H1 (cell line): ENCODE data around the gene NFKBIE. TPM values are rescaled to one million over a fixed set of nuclear protein-coding genes. Genes with fewer than 3 reads are reported as not detected.

Source experiments
- CTCF ChIA-PET: fragments of 300-600 bp; sonication (Branson Sonifier 250); formaldehyde crosslinking; loops from one replicate; lab custom pipeline; 2021; ENCODE audit not compliant: partially characterized antibody; lab: Charles Lee
- POLR2A ChIA-PET: fragments of 300-600 bp; sonication (Branson Sonifier 250); formaldehyde crosslinking; loops from one replicate; lab custom pipeline; 2021; ENCODE audit warnings: inconsistent platforms; ENCODE audit not compliant: partially characterized antibody; lab: Charles Lee
- DNase-seq, 2 experiments: peaks; one replicate each; pipeline versions ENCODE4 v3.0.0 to v3.0.0-alpha.2; 2010 to 2022; ENCODE audit warnings: low spot score in 2 of 2, low read depth in 1 of 2, mixed read lengths in 1 of 2
- FAIRE-seq: peaks from 2 replicates; lab custom pipeline; 2011; peaks lifted over from hg19 to GRCh38; lab: Jason Lieb, UNC
- H2AFZ ChIP-seq: 2 replicates; pipeline ENCODE4 v1.8.1; 2012; ENCODE audit warnings: low read length, inconsistent platforms
- H2AK5ac ChIP-seq: 2 replicates; pipeline ENCODE4 v1.6.1; 2013; ENCODE audit warnings: low read depth, low read length
- H2BK120ac ChIP-seq: replicated peaks from 2 replicates; pipeline ENCODE3; 2013; ENCODE audit warnings: low read depth, low read length, inconsistent platforms
- H2BK12ac ChIP-seq: 2 replicates; pipeline ENCODE4 v1.6.1; 2013; ENCODE audit warnings: low read depth, low read length
- H2BK15ac ChIP-seq: 2 replicates; pipeline ENCODE4 v1.6.1; 2013; ENCODE audit warnings: low read length
- H2BK20ac ChIP-seq: 2 replicates; pipeline ENCODE4 v1.6.1; 2013; ENCODE audit warnings: low read length
- H2BK5ac ChIP-seq: 2 replicates; pipeline ENCODE4 v1.6.1; 2013; ENCODE audit warnings: low read depth, low read length
- H3K14ac ChIP-seq: 2 replicates; pipeline ENCODE4 v1.6.1; 2013; ENCODE audit warnings: inconsistent platforms; ENCODE audit not compliant: insufficient read length
- H3K18ac ChIP-seq: 2 replicates; pipeline ENCODE4 v1.6.1; 2013; ENCODE audit warnings: low read length; ENCODE audit errors: extremely low read depth
- H3K23ac ChIP-seq: 2 replicates; pipeline ENCODE4 v1.6.1; 2013; ENCODE audit warnings: inconsistent platforms; ENCODE audit not compliant: insufficient read length
- H3K23me2 ChIP-seq: 2 replicates; pipeline ENCODE4 v1.6.1; 2013; ENCODE audit warnings: low read depth, low read length
- H3K27ac ChIP-seq: 2 replicates; pipeline ENCODE4 v1.6.1; 2011; ENCODE audit warnings: low read depth, low read length, inconsistent platforms
- H3K27me3 ChIP-seq, 4 experiments: replicated peaks in 1 of 4; 1 replicate in 1 of 4; 2 replicates in 3 of 4; pipeline versions ENCODE4 v1.6.1 to v1.8.1; 2011 to 2013; ENCODE audit warnings: low read length in 3 of 4, mild to moderate bottlenecking in 3 of 4, inconsistent platforms in 2 of 4, mixed read lengths in 2 of 4, moderate library complexity in 1 of 4; ENCODE audit not compliant: control insufficient read depth in 3 of 4, insufficient read depth in 3 of 4; ENCODE audit errors: extremely low read depth in 1 of 4
- H3K36me3 ChIP-seq, 4 experiments: 2 replicates each; pipeline versions ENCODE4 v1.6.1 to v1.8.1; 2011 to 2013; ENCODE audit warnings: mild to moderate bottlenecking in 4 of 4, low read length in 3 of 4, moderate library complexity in 2 of 4, control low read depth in 1 of 4, inconsistent platforms in 1 of 4; ENCODE audit not compliant: insufficient read depth in 4 of 4, control insufficient read depth in 2 of 4
- H3K4ac ChIP-seq: replicated peaks from 2 replicates; pipeline ENCODE3; 2013; ENCODE audit warnings: low read length, low read depth, mixed read lengths, inconsistent platforms; ENCODE audit not compliant: insufficient read length
- H3K4me1 ChIP-seq, 4 experiments: replicated peaks in 1 of 4; 1 replicate in 1 of 4; 2 replicates in 3 of 4; pipeline versions ENCODE4 v1.6.1 to v1.8.1; 2011 to 2013; ENCODE audit warnings: low read length in 3 of 4, inconsistent platforms in 2 of 4, mixed read lengths in 1 of 4; ENCODE audit not compliant: insufficient read depth in 4 of 4, control insufficient read depth in 3 of 4
- H3K4me2 ChIP-seq, 2 experiments: 2 replicates each; pipeline versions ENCODE4 v1.6.1 to v1.8.1; 2011 to 2013; ENCODE audit warnings: low read depth in 2 of 2, low read length in 2 of 2, control low read depth in 1 of 2, inconsistent platforms in 1 of 2, mild to moderate bottlenecking in 1 of 2; ENCODE audit not compliant: insufficient read depth in 1 of 2
- H3K4me3 ChIP-seq, 4 experiments: fragments of 200-600, 300-600 bp in 1 of 4; sonication (generic), shearing (Covaris generic), sonication (Bioruptor Twin) in 1 of 4; 2 replicates each; pipeline versions ENCODE4 v1.5.1 to v1.8.1; 2011 to 2016; ENCODE audit warnings: low read length in 4 of 4, low read depth in 3 of 4, control low read depth in 2 of 4, inconsistent platforms in 2 of 4, mild to moderate bottlenecking in 2 of 4, mixed read lengths in 1 of 4, moderate library complexity in 1 of 4; ENCODE audit not compliant: insufficient read depth in 2 of 4; ENCODE audit errors: extremely low read depth in 1 of 4
- H3K56ac ChIP-seq: replicated peaks from 2 replicates; pipeline ENCODE3; 2013; ENCODE audit warnings: low read depth, mild to moderate bottlenecking, mixed read lengths, low read length, inconsistent platforms; ENCODE audit not compliant: insufficient read length
- H3K79me1 ChIP-seq: 2 replicates; pipeline ENCODE4 v1.6.1; 2013; ENCODE audit warnings: low read depth, low read length, control low read depth
- H3K79me2 ChIP-seq, 2 experiments: 2 replicates each; pipeline versions ENCODE4 v1.6.1 to v1.8.1; 2012 to 2013; ENCODE audit warnings: low read length in 2 of 2, mild to moderate bottlenecking in 2 of 2, inconsistent platforms in 1 of 2; ENCODE audit not compliant: insufficient read depth in 2 of 2, control insufficient read depth in 1 of 2
- H3K9ac ChIP-seq, 4 experiments: replicated peaks in 1 of 4; 1 replicate in 1 of 4; 2 replicates in 3 of 4; pipeline versions ENCODE4 v1.6.1 to v1.8.1; 2011 to 2013; ENCODE audit warnings: low read depth in 3 of 4, low read length in 3 of 4, control low read depth in 2 of 4, mild to moderate bottlenecking in 2 of 4, moderate library complexity in 2 of 4, inconsistent platforms in 1 of 4; ENCODE audit errors: extremely low read depth in 1 of 4
- H3K9me3 ChIP-seq, 2 experiments: 2 replicates each; pipeline versions ENCODE4 v1.6.1 to v1.8.1; 2012 to 2013; ENCODE audit warnings: mild to moderate bottlenecking in 2 of 2, moderate library complexity in 2 of 2, control low read depth in 1 of 2, inconsistent platforms in 1 of 2, low read depth in 1 of 2, low read length in 1 of 2, mixed read lengths in 1 of 2; ENCODE audit not compliant: insufficient read depth in 2 of 2
- H4K20me1 ChIP-seq, 2 experiments: replicated peaks in 1 of 2; 2 replicates each; pipeline versions ENCODE3 to v1.8.1; 2011 to 2013; ENCODE audit warnings: inconsistent platforms in 2 of 2, low read length in 2 of 2, mild to moderate bottlenecking in 1 of 2; ENCODE audit not compliant: insufficient read depth in 2 of 2, control insufficient read depth in 1 of 2
- H4K5ac ChIP-seq: 2 replicates; pipeline ENCODE4 v1.6.1; 2013; ENCODE audit warnings: low read length, low read depth, mixed read lengths, inconsistent platforms; ENCODE audit not compliant: insufficient read length
- H4K8ac ChIP-seq: 2 replicates; pipeline ENCODE4 v1.8.0; 2013; ENCODE audit warnings: mild to moderate bottlenecking, moderate library complexity, low read length, inconsistent platforms; ENCODE audit not compliant: insufficient read depth; ENCODE audit errors: extremely low read depth
- H4K91ac ChIP-seq: replicated peaks from 2 replicates; pipeline ENCODE3; 2013; ENCODE audit warnings: low read length, mixed read lengths, inconsistent platforms; ENCODE audit not compliant: insufficient read length
- EZH2 ChIP-seq: fragments of 200-600 bp; sonication (generic); IDR thresholded peaks from 2 replicates; pipeline ENCODE4 v1.7.1; 2012; ENCODE audit warnings: low read depth, mild to moderate bottlenecking, moderate library complexity, low read length, inconsistent platforms; ENCODE audit not compliant: severe bottlenecking
- POLR2AphosphoS5 ChIP-seq: IDR thresholded peaks from 2 replicates; pipeline ENCODE4 v1.6.1; 2011; ENCODE audit warnings: low read depth, low read length
- RNF2 ChIP-seq: fragments of 200-900, 300-1000 bp; sonication (generic); IDR thresholded peaks from 2 replicates; pipeline ENCODE4 v1.7.1; 2016; ENCODE audit warnings: borderline replicate concordance, low read depth, mild to moderate bottlenecking, antibody characterized with exemption, low read length; ENCODE audit not compliant: poor library complexity, severe bottlenecking; ENCODE audit errors: missing control alignments
- SP1 ChIP-seq: IDR thresholded peaks from 2 replicates; pipeline ENCODE4 v1.6.1; 2011; ENCODE audit warnings: low read depth, low read length
- SRF ChIP-seq: IDR thresholded peaks from 2 replicates; pipeline ENCODE4 v1.6.1; 2011; ENCODE audit warnings: mild to moderate bottlenecking, low read depth, low read length, moderate library complexity
- WGBS, 2 experiments: shearing (Covaris generic) in 1 of 2; methylation state at CpG; one replicate each; pipeline versions ENCODE4 v1.1.6 to v1.1.7; 2013 to 2015; ENCODE audit warnings: low lambda C conversion rate in 2 of 2, mixed read lengths in 2 of 2, inconsistent platforms in 1 of 2, low coverage in 1 of 2, missing lambda C conversion rate in 1 of 2; ENCODE audit not compliant: insufficient replicate concordance in 2 of 2, insufficient coverage in 1 of 2, insufficient read length in 1 of 2; ENCODE audit errors: extremely low coverage in 1 of 2, missing lambda C conversion rate in 1 of 2; 5-methylcytosine and 5-hydroxymethylcytosine counted together
- polyA plus RNA-seq, 7 experiments: library from polyadenylated mRNA; depleted of rRNA in 3 of 7; stranded (reverse) in 5 of 7; unstranded in 2 of 7; fragments of >200 nt in 5 of 7; fragments of 200-250 nt in 2 of 7; gene quantifications; 1 replicate in 5 of 7; 2 replicates in 1 of 7; 4 replicates in 1 of 7; pipeline versions ENCODE4 v1.2.1 to v1.2.3, GENCODE V29; 2011 to 2013; ENCODE audit warnings: missing spikeins in 2 of 7, mixed read lengths in 2 of 7
- total RNA-seq: library from RNA; stranded (reverse); fragmentation: NEBNext Ultra II Directional; extraction: Animal tissue kit (Norgen Biotek cat#: 25700); gene quantifications from 2 replicates; pipeline ENCODE4 v1.2.1, GENCODE V29; 2021

NFKBIE gene
- total and polyA plus RNA-seq, 2 of the 8 experiments (the other 6 are each of a cell fraction or from before 2014, with no cell fraction given): 13.5 to 19.2 TPM

GRCh38 chr6:44255871-44256774 is 9.2 kb downstream of the NFKBIE start:
- H3K27ac ChIP-seq: peak overlapping the region; percentile 88; the same call in 1 of the 2 replicates
- no peak overlapping the region for H2BK120ac ChIP-seq
- H3K23me2 ChIP-seq: peaks cover 11% of the 10 kb centered on the region
- H3K4me1 ChIP-seq: peaks cover 0 to 15% (median 6%) of the 10 kb centered on the region in 4 experiments; a peak in 4 of 7 replicates
- FAIRE-seq (no peak), DNase-seq (peak in 1 of 2 experiments; percentile 60)
- no peak overlapping the region; the same call in 1 of the 2 replicates for H4K8ac ChIP-seq
- 33% methylated on average over 15 of the region's 15 CpGs; no CpG with 5 or more reads in 1 of the 2 experiments for WGBS, 2 experiments
- peaks cover 28 to 50% (median 47%) of the 10 kb centered on the region in 4 experiments for H3K36me3 ChIP-seq
- H4K20me1 ChIP-seq: peaks cover 4 to 17% of the 10 kb centered on the region in 2 experiments
- H3K56ac ChIP-seq: peak overlapping the region; percentile 7
- no peaks in the 10 kb centered on the region for H3K9me3 ChIP-seq
- peak overlapping the region; percentile 58 to 82 for H3K4me2 ChIP-seq
- H3K18ac ChIP-seq: no peak overlapping the region; the same call in 1 of the 2 replicates
- H2AK5ac ChIP-seq: no peak overlapping the region
- H3K4me3 ChIP-seq: peak overlapping the region; percentile 67 to 85 (median 75)
- H3K14ac ChIP-seq: peak overlapping the region; percentile 48
- H2BK15ac ChIP-seq: no peak overlapping the region
- H4K91ac ChIP-seq: no peak overlapping the region
- H3K23ac ChIP-seq: no peak overlapping the region
- H2BK20ac ChIP-seq: no peak overlapping the region
- peak overlapping the region; percentile 92 for H2BK5ac ChIP-seq
- no peak overlapping the region for H2BK12ac ChIP-seq
- H2AFZ ChIP-seq: no peak overlapping the region
- peaks cover 0 to 23% of the 10 kb centered on the region in 2 experiments; a peak in 2 of 4 replicates for H3K79me2 ChIP-seq
- peak overlapping the region; percentile 45 to 84 (median 76) for H3K9ac ChIP-seq
- H3K79me1 ChIP-seq: no peaks in the 10 kb centered on the region; the same call in 1 of the 2 replicates
- H4K5ac ChIP-seq: peak overlapping the region; percentile 20
- POLR2A ChIA-PET: interaction anchor here (0.7 to 15.1 kb wide), 51 partner anchors 11 to 627 kb away, joined by 3 to 581 read pairs (median 5); partner anchors contain the start of genes AARS2, CAPN11, CDC5L and GTPBP2
- CTCF ChIA-PET: interaction anchor here (0.6 to 4.8 kb wide), 40 partner anchors 9 to 186 kb away, joined by 3 to 48 read pairs (median 4); partner anchors contain the start of genes CAPN11, HSP90AB1, SLC29A1 and TMEM151B
- H3K4ac ChIP-seq: no peak overlapping the region
- H3K27me3 ChIP-seq: no peaks in the 10 kb centered on the region
- TF ChIP-seq POLR2AphosphoS5 (peak; percentile 31; the same call in 1 of the 2 replicates), SP1 (no peak), SRF (no peak), RNF2 (no peak), EZH2 (no peak)
